ENCODE results near the gene UBR3.
"Not testable (repeated sequence)": the region's sequence is repeated elsewhere in the genome, so short reads cannot be mapped to it uniquely, and the experiment has no call there.

UBR3 gene

DNA sequence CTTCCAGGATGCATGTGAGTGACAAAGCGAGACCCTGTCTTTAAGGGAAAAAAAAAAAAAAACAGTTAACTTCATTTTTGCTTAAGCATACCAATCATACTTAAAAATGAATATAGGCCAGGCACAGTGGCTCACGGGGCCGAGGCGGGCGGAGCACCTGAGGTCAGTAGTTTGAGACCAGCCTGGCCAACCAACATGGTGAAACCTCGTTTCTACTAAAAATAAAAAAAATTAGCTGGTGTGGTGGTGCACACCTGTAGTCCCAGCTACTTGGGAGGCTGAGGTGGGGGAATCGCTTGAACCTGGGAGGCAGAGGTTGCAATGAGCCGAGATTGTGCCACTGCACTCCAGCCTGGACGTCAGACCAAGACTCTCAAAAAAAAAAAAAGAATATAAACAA, 44.1 kb downstream of the UBR3 start:
- not testable (repeated sequence) for H3K36me3 ChIP-seq (ENCODE audit: insufficient read depth, low read length); H3K4me1 ChIP-seq (ENCODE audit: control insufficient read depth, insufficient read depth, low read length); H3K9me3 ChIP-seq (replicated peaks; ENCODE audit: low read length); H3K4me2 ChIP-seq (ENCODE audit: low read length); H3K27me3 ChIP-seq (ENCODE audit: control insufficient read depth, insufficient read depth, low read length); H3K4me3 ChIP-seq (ENCODE audit: low read length); H3K9ac ChIP-seq (ENCODE audit: low read depth, low read length)

DNA sequence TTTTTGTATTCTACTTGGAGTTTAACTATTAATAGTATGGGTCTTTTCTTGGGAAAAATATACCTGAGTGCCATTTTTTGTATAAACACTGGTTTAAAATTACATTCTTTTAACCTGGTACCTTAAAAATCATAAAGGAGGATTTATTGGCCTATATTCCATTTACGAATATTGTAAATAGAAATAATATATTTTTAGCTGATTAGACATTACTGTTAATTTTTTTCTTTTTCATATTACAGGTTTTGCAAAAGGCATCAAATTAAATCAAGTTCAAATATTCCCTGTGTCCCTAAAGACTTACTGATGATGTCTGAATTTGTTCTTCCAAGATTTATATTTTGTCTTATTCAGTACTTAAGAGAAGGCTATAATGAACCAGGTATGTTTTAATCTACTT, 44.7 kb downstream of the UBR3 start:
- H3K9ac ChIP-seq (ENCODE audit: low read depth, low read length), result no peak overlapping the region
- no peaks in the 10 kb centered on the region for H3K27me3 ChIP-seq (ENCODE audit: control insufficient read depth, insufficient read depth, low read length)
- H3K9me3 ChIP-seq (replicated peaks; ENCODE audit: low read length), result no peaks in the 10 kb centered on the region
- H3K4me3 ChIP-seq (ENCODE audit: low read length), result no peak overlapping the region
- H3K4me1 ChIP-seq (ENCODE audit: control insufficient read depth, insufficient read depth, low read length), result no peaks in the 10 kb centered on the region
- H3K4me2 ChIP-seq (ENCODE audit: low read length), result no peak overlapping the region
- H3K36me3 ChIP-seq (ENCODE audit: insufficient read depth, low read length), result peaks cover 6% of the 10 kb centered on the region

DNA sequence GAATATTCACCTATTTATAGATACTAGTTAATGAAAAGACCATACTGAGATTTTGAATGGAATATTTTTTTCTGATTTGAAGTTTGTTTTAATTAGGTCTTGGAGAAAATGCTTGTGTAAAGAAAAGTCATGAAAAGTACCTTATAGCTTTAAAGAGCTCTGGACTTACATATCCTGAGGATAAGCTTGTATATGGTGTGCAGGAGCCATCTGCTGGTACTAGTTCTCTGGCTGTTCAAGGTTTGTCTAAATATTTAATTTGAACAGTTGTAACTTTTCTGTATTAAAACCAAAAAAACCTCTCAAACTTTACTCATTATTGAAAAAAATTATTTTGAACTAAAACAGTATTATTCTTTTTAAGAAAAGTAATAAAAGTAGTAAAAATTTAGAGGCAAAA, 50.1 kb downstream of the UBR3 start:
- Histone ChIP-seq H3K9me3 (replicated peaks; ENCODE audit: low read length) (no peaks in the 10 kb centered on the region), H3K4me2 (ENCODE audit: low read length) (no peak overlapping the region), H3K4me1 (ENCODE audit: control insufficient read depth, insufficient read depth, low read length) (no peaks in the 10 kb centered on the region), H3K4me3 (ENCODE audit: low read length) (no peak overlapping the region), H3K9ac (ENCODE audit: low read depth, low read length) (no peak overlapping the region), H3K36me3 (ENCODE audit: insufficient read depth, low read length) (peaks cover 12% of the 10 kb centered on the region), H3K27me3 (ENCODE audit: control insufficient read depth, insufficient read depth, low read length) (no peaks in the 10 kb centered on the region)

DNA sequence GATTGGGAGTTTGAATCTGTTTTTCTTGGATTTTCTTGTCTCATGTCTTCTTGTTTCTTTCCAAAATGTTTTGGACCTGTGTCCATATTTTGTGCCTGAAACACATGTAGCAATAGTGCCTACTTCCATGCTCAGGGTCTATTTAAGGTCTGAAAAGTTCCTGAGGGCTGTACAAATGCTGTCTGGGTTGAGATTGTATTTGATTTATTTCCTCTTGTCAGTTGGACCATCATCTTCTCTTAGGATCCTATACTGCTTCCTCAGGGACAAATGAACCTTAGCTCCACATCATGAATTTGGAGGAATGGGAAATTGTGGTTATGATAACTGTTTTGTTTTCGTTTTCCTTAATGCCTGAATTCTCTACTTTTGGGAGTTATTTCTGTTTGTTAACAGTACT, 59.9 kb downstream of the UBR3 start:
- no peaks in the 10 kb centered on the region for H3K9me3 ChIP-seq (replicated peaks; ENCODE audit: low read length)
- no peaks in the 10 kb centered on the region for H3K27me3 ChIP-seq (ENCODE audit: control insufficient read depth, insufficient read depth, low read length)
- H3K4me2 ChIP-seq (ENCODE audit: low read length), result no peak overlapping the region
- H3K36me3 ChIP-seq (ENCODE audit: insufficient read depth, low read length), result peaks cover 23% of the 10 kb centered on the region
- H3K9ac ChIP-seq (ENCODE audit: low read depth, low read length), result no peak overlapping the region
- no peak overlapping the region for H3K4me3 ChIP-seq (ENCODE audit: low read length)
- peaks cover 5% of the 10 kb centered on the region for H3K4me1 ChIP-seq (ENCODE audit: control insufficient read depth, insufficient read depth, low read length)

DNA sequence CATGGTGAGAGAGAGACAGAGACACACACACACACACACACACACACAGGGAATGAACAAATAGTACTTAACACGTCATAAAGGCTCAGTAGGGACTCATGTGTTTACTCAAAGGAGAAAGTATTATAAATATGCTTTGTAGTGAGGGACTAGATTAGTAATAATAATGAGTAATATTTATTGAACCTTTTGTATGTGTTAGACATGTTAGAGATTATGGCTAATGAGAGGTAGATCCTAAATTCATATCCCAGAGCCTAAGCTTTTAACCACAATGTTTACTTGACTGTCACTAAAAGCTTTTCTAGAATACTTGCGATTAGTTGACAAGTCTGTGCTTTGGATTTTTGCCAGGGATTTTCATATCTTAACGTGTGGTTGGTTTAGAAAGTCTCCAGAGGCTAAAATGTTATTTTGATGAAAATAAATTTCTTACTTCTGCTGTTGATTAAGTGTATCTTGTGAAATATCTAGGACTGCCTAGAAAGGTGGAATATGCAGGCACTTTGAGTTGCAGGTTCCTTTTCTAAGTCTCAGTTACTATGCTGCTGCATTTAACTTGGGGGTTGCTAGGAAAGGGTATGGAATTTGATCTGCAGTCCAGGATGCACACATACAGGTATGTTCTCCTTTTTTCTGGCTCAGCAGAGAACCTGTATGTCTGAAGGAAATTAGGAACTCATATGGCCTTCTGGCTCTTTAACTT, 64.5 kb downstream of the UBR3 start:
- H3K4me3 ChIP-seq (ENCODE audit: low read length), result no peak overlapping the region
- H3K4me1 ChIP-seq (ENCODE audit: control insufficient read depth, insufficient read depth, low read length), result peaks cover 5% of the 10 kb centered on the region
- no peaks in the 10 kb centered on the region for H3K27me3 ChIP-seq (ENCODE audit: control insufficient read depth, insufficient read depth, low read length)
- no peaks in the 10 kb centered on the region for H3K9me3 ChIP-seq (replicated peaks; ENCODE audit: low read length)
- H3K9ac ChIP-seq (ENCODE audit: low read depth, low read length), result no peak overlapping the region
- no peak overlapping the region for H3K4me2 ChIP-seq (ENCODE audit: low read length)
- H3K36me3 ChIP-seq (ENCODE audit: insufficient read depth, low read length), result peaks cover 36% of the 10 kb centered on the region

DNA sequence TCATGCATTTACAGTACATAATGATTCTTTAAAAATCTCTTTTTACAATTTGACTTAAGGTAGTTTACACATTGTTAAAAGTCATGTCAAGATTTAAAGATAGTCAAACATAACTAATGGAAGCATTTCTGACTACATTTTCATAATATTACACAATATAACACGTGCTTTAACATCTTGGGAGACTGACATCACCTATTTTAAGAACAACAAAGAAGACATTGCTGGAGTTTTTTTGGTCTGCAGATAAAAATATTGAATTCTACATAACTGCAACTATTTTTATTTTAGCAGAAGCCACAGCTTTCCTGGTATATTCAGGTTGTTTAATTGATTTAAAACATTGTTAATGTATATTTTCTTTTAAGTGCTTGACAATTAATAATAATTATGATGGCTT, 65.7 kb downstream of the UBR3 start:
- Histone ChIP-seq H3K36me3 (ENCODE audit: insufficient read depth, low read length) (peaks cover 36% of the 10 kb centered on the region), H3K9ac (ENCODE audit: low read depth, low read length) (no peak overlapping the region), H3K27me3 (ENCODE audit: control insufficient read depth, insufficient read depth, low read length) (no peaks in the 10 kb centered on the region), H3K4me1 (ENCODE audit: control insufficient read depth, insufficient read depth, low read length) (peaks cover 5% of the 10 kb centered on the region), H3K4me3 (ENCODE audit: low read length) (no peak overlapping the region), H3K9me3 (replicated peaks; ENCODE audit: low read length) (no peaks in the 10 kb centered on the region), H3K4me2 (ENCODE audit: low read length) (no peak overlapping the region)

DNA sequence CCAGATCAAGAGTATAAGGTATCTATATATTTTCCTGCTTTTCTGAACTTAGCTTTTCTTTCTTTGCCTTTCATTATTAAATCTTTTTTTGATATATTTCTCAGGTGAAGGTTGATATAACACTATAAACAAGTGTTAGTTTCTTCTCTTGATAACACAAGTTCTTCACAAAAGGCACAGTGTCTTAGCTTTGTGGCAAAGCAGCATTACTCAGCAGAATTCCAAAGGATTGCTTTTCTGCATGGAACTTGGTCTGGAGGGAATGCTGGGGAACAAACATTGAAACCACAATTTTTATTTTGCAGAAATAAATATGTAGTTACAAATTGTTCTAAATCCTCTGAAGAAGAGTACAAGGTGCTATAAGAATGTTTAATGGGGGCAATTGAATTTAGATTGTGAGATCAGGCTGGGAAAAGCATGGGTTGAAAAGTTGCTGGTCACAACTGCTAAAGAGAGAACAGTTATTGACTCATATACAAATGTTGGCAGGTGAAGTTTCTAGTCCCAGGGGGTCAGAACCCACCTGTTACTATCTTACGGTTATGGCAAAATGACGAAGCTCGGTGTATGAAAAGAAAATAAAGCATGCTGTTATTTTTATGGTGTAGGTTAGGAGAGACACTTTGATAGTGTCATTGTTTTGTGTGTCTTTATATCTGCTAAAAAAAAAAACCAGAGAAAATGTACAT, 68.2 kb downstream of the UBR3 start:
- H3K4me3 ChIP-seq (ENCODE audit: low read length), result no peak overlapping the region

DNA sequence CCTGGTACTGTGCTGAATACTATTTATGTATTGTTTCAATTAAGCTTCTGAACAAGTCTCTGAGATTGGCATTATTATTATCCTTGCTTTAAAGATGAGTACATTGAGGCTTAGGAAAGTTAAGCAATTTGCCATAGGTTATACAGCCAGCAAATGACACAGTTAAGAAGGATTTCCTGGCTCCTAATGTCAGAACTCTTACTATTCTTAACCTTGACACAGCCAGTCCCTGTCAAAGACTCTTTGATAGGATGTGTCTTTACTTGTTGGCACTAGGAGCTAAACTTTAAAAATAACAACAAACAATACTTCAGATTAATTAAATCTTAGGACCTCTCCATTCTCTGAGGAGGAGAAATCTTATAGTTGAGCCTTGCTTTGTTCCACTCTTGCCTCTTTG, 70.6 kb downstream of the UBR3 start:
- H3K27me3 ChIP-seq (ENCODE audit: control insufficient read depth, insufficient read depth, low read length), result no peaks in the 10 kb centered on the region
- peaks cover 18% of the 10 kb centered on the region for H3K36me3 ChIP-seq (ENCODE audit: insufficient read depth, low read length)
- no peaks in the 10 kb centered on the region for H3K4me1 ChIP-seq (ENCODE audit: control insufficient read depth, insufficient read depth, low read length)
- H3K9ac ChIP-seq (ENCODE audit: low read depth, low read length), result no peak overlapping the region
- H3K4me3 ChIP-seq (ENCODE audit: low read length), result no peak overlapping the region
- no peak overlapping the region for H3K4me2 ChIP-seq (ENCODE audit: low read length)
- H3K9me3 ChIP-seq (replicated peaks; ENCODE audit: low read length), result no peaks in the 10 kb centered on the region

More for the DNA sequence above, 68.2 kb downstream of the UBR3 start:
- Histone ChIP-seq H3K4me1 (ENCODE audit: control insufficient read depth, insufficient read depth, low read length) (peaks cover 5% of the 10 kb centered on the region), H3K27me3 (ENCODE audit: control insufficient read depth, insufficient read depth, low read length) (no peaks in the 10 kb centered on the region), H3K4me2 (ENCODE audit: low read length) (no peak overlapping the region), H3K36me3 (ENCODE audit: insufficient read depth, low read length) (peaks cover 24% of the 10 kb centered on the region), H3K9ac (ENCODE audit: low read depth, low read length) (no peak overlapping the region), H3K9me3 (replicated peaks; ENCODE audit: low read length) (no peaks in the 10 kb centered on the region)

DNA sequence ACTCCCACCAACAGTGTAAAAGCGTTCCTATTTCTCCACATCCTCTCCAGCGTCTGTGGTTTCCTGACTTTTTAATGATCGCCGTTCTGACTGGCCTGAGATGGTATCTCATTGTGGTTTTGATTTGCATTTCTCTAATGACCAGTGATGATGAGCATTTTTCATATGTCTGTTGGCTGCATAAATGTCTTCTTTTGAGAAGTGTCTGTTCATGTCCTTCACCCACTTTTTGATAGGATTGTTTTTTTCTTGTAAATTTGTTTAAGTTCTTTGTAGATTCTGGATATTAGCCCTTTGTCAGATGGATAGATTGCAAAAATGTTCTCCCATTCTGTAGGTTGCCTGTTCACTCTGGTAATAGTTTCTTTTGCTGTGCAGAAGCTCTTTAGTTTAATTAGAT, 72.8 kb downstream of the UBR3 start:
- not testable (repeated sequence) for H3K27me3 ChIP-seq (ENCODE audit: control insufficient read depth, insufficient read depth, low read length); H3K4me1 ChIP-seq (ENCODE audit: control insufficient read depth, insufficient read depth, low read length); H3K9me3 ChIP-seq (replicated peaks; ENCODE audit: low read length); H3K4me2 ChIP-seq (ENCODE audit: low read length); H3K4me3 ChIP-seq (ENCODE audit: low read length); H3K36me3 ChIP-seq (ENCODE audit: insufficient read depth, low read length); H3K9ac ChIP-seq (ENCODE audit: low read depth, low read length)

DNA sequence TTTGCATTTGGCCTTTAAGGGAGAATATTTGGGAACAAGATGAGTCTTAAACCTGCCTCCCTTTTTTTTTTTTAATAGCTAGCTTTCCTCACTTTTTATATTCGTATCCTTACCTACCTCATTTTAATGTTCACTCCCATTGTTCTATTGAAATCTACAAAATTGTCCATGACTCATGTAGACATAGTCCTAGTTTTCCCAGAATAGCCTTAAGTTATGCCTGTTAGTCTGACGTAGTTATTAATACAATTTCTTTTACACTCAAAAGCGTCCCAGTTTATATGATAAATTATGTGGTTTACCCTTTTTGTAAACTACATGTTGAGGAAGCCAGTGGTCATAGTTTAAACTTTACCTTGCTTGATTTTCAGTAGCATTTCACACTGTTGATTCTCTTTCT, 73.4 kb downstream of the UBR3 start:
- Histone ChIP-seq H3K4me3 (ENCODE audit: low read length) (no peak overlapping the region), H3K4me2 (ENCODE audit: low read length) (no peak overlapping the region), H3K9me3 (replicated peaks; ENCODE audit: low read length) (no peaks in the 10 kb centered on the region), H3K27me3 (ENCODE audit: control insufficient read depth, insufficient read depth, low read length) (no peaks in the 10 kb centered on the region), H3K36me3 (ENCODE audit: insufficient read depth, low read length) (peaks cover 6% of the 10 kb centered on the region), H3K9ac (ENCODE audit: low read depth, low read length) (no peak overlapping the region), H3K4me1 (ENCODE audit: control insufficient read depth, insufficient read depth, low read length) (no peaks in the 10 kb centered on the region)

DNA sequence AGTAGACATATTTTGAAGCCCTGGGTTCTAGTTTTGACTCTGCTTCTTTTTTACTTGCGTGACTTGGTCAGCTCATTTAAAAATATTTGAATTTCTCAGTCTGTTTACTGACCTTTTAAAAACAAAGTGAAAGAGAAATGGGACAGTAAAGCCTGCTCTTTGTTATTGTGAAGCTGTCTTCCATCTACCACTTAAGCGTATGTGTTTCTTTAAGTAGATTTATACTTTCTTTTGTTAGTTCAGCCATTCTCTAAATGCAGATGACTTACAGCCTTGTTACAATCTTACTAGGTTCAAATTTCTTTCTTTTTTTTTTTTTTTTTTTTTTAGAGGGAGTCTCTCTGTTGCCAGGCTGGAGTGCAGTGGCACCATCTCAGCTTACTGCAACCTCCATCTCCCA, 79.5 kb downstream of the UBR3 start:
- no peak overlapping the region for H3K9ac ChIP-seq (ENCODE audit: low read depth, low read length)
- peaks cover 3% of the 10 kb centered on the region for H3K4me1 ChIP-seq (ENCODE audit: control insufficient read depth, insufficient read depth, low read length)
- H3K9me3 ChIP-seq (replicated peaks; ENCODE audit: low read length), result no peaks in the 10 kb centered on the region
- H3K36me3 ChIP-seq (ENCODE audit: insufficient read depth, low read length), result peaks cover 22% of the 10 kb centered on the region
- H3K4me2 ChIP-seq (ENCODE audit: low read length), result no peak overlapping the region
- no peak overlapping the region for H3K4me3 ChIP-seq (ENCODE audit: low read length)
- H3K27me3 ChIP-seq (ENCODE audit: control insufficient read depth, insufficient read depth, low read length), result no peaks in the 10 kb centered on the region

DNA sequence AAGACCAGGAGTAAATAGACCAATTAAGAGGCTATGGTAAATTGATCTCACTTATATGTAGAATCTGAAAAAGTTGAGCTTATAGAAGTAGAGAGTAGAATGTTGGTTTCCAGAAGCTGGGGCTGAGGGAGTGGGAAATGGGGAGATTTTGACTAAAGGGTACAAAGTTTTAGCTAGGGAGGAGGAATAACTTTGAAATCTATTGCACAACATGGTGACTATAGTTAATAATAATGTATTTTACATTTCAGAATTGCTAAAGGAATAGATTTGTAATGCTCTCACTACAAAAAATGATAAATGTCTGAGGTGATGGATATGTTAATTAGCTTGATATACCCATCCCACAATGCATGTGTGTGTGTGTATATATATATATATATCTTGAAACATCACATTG, 82.1 kb downstream of the UBR3 start:
- Histone ChIP-seq H3K9me3 (replicated peaks; ENCODE audit: low read length) (no peaks in the 10 kb centered on the region), H3K4me1 (ENCODE audit: control insufficient read depth, insufficient read depth, low read length) (peaks cover 3% of the 10 kb centered on the region), H3K27me3 (ENCODE audit: control insufficient read depth, insufficient read depth, low read length) (no peaks in the 10 kb centered on the region), H3K36me3 (ENCODE audit: insufficient read depth, low read length) (peaks cover 24% of the 10 kb centered on the region), H3K4me3 (ENCODE audit: low read length) (no peak overlapping the region), H3K9ac (ENCODE audit: low read depth, low read length) (no peak overlapping the region), H3K4me2 (ENCODE audit: low read length) (no peak overlapping the region)
